SK-N-DZ (cell line): ENCODE measurements around the gene CREB3L2. TPM values are rescaled to one million over a fixed set of nuclear protein-coding genes. Genes with fewer than 3 reads are reported as not detected.
"Not testable (repeated sequence)": the region's sequence is repeated elsewhere in the genome, so short reads cannot be mapped to it uniquely, and the experiment has no call there.

Experiments
- DNase-seq: peaks from one replicate; pipeline ENCODE4 v3.0.0-alpha.2; 2015; ENCODE audit warnings: low spot score
- polyA plus RNA-seq, 2 experiments: library from polyadenylated mRNA; depleted of rRNA; stranded (reverse); fragments of >200 nt; gene quantifications; 2 replicates each; pipeline ENCODE4 v1.2.3, GENCODE V29; 2014

Gene CREB3L2
- polyA plus RNA-seq (2014; cell fraction: cytosol; rRNA removed) = 3.4 and 3.5 TPM in 2 replicates
- 1.2 and 2.0 TPM in 2 replicates for polyA plus RNA-seq (2014; cell fraction: nucleus; rRNA removed)

DNA sequence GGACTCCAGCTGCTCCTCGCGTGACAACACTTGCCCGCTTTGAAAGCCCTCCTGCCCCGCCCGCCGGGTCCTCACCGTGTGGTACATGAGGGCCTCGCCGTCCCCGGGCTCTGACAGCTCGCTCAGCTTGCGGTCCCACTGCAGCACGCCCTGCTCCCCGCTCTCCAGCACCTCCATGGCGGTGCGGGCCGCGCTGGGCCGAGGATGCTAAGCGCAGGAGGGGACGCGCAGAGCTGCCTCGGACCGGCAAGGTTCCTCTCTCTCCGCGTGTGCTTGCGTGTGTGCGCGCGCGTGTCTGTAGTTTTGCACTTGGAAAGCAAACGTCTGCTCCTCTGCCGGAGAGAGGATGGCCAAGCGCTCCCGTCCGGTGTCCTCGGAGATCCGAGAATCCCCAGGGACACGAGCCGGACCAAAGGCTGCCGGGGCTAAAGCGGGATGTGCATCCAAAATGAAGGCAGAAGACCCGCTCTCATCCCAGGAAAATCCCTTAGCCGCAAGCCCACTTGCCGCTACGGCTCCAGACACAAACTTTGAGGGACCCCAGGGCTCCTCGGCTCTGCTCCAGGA, at the start of gene CREB3L2:
Gene CREB3L2 (minus strand): TSS at position 558 of the 567 bp plus-strand sequence. CDS start 381 bp downstream, at position 177.
- DNase-seq = peak; percentile 73

DNA sequence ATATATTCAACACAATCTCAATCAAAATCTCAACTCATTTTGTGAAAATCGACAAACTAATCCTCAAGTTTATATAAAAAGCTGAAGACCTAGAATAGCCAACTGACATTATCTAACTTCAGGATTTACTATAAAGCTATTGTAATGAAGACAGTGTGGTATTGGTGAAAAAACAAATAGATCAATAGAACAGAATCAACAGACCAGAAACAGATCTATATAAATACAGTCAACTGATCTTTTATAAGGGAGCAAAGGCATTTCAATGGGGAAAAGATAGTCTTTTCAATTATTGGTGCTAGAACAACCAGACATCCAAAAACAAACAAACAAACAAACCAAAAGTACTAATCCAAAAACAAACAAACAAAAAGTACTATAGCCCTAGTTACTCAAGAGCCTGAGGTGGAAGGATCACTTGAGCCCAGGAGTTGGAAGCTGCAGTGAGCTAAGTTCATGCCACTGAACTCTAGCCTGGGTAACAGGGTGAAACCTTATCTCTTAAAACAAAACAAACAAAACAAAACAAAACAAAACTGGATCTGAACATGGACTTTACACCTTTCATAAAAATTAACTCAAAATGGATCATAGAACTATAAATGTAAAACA, 47.7 kb upstream of the CREB3L2 start:
- DNase-seq = no peak

GRCh38 chr7:138047907-138048306, 46.0 kb upstream of the CREB3L2 start:
- DNase-seq = no peak

GRCh38 chr7:138044897-138045296, 43.0 kb upstream of the CREB3L2 start:
- DNase-seq = no peak

DNA sequence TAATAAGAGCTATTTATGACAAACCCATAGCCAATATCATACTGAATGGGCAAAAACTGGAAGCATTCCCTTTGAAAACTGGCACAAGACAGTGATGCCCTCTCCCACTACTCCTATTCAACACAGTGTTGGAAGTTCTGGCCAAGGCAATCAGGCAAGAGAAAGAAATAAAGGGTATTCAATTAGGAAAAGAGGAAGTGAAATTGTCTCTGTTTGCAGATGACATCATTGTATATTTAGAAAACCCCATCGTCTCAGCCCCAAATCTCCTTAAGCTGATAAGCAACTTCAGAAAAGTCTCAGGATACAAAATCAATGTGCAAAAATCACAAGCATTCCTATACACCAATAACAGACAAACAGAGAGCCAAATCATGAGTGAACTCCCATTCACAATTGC, 38.2 kb upstream of the CREB3L2 start:
- DNase-seq = not testable (repeated sequence)

GRCh38 chr7:138036135-138036534, 34.2 kb upstream of the CREB3L2 start:
- DNase-seq = no peak

- DNase-seq = no peak
Measured at GRCh38 chr7:138033241-138033640, 31.4 kb upstream of the CREB3L2 start.

- no peak for DNase-seq
Measured at GRCh38 chr7:138032770-138033169, 30.9 kb upstream of the CREB3L2 start.

GRCh38 chr7:138032186-138032585, 30.3 kb upstream of the CREB3L2 start:
- no peak for DNase-seq

DNA sequence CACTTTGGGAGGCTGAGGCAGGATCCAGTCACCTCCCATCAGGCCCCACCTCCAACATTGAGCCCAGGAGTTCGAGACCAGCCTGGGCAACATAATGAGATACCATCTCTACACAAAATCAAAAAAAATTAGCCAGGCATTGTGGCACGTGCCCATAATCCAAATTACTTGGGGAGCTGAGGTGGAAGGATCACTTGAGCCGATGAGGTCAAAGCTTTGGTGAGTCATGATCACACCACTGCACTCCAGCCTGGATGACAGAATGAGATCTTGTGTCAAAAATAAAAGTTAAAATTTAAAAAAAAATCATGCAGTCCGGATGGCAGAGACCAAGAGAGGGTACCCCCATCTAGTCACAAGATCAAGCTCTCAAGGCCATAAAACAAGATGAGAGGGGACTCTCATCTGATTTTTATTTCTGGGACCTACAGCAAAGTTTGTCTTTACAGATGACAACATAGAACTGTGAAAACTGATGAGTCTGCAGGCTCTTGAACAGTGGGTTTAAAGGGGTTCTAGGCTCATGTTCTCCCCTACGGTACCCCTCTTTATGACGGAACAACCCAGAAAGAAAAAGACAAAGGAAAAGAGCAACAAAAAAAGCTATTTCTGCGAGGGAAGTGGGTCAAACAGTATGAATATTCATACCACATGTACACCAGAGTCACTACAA, 28.9 kb upstream of the CREB3L2 start:
- DNase-seq = no peak

DNA sequence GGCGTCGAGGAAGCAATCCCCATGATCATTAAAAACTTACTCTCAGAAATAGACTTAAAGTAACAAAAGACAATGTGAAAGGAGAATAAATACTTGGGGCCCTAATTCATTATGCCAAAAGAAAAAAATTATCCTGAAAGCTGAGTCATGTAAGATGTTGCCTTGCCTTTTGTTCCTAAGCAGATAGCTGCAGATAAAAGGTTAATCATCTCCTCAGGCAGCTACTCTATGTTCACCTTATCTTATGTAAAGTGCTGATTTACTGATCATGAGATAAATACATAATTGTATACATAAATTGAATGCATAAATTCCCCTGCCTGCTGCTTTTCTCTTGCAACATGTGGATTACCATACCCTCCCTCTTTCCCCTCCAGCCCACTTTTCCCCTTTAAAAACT, 28.1 kb upstream of the CREB3L2 start:
- DNase-seq = no peak

- DNase-seq = no peak
Measured at GRCh38 chr7:138029126-138029525, 27.2 kb upstream of the CREB3L2 start.

- no peak for DNase-seq
Measured at GRCh38 chr7:138027100-138027499, 25.2 kb upstream of the CREB3L2 start.

- no peak for DNase-seq
Measured at GRCh38 chr7:138025215-138026186, 23.6 kb upstream of the CREB3L2 start.

DNA sequence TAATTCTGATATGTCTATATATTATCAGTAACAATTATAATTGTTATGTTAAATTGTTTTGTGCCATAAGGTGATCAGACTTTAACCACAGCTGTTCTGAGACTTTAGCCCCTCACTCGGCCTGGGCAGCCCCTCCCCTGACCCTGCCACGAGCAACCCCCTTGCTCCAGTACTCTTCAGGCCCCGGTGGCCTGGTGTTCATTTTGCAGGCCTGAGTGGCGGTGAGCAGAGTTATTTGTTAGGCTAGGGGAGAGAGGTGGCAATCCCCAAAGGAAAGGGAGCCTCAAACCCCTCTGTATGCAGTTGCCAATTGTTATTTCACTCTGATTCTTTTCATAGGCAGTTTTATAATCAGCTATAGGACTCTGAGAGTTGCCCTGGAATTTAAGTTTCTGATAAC, 22.9 kb upstream of the CREB3L2 start:
- DNase-seq = no peak

DNA sequence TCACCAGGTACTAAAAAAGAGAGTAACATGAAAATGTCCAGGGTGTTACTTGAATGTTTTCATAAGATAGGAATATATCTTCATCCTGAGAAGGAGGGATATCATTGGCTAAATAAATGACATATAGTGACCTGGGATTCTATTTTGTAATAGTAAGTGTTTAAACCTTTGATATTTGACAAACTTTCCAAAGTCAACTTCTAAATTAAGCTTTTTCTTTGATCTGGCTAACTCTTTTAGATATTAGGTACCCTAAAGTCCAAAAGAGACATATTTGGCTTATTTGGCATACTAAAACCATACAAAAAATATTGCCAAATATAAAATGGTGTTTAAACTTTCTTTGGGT, 22.4 kb upstream of the CREB3L2 start:
- DNase-seq = no peak

DNA sequence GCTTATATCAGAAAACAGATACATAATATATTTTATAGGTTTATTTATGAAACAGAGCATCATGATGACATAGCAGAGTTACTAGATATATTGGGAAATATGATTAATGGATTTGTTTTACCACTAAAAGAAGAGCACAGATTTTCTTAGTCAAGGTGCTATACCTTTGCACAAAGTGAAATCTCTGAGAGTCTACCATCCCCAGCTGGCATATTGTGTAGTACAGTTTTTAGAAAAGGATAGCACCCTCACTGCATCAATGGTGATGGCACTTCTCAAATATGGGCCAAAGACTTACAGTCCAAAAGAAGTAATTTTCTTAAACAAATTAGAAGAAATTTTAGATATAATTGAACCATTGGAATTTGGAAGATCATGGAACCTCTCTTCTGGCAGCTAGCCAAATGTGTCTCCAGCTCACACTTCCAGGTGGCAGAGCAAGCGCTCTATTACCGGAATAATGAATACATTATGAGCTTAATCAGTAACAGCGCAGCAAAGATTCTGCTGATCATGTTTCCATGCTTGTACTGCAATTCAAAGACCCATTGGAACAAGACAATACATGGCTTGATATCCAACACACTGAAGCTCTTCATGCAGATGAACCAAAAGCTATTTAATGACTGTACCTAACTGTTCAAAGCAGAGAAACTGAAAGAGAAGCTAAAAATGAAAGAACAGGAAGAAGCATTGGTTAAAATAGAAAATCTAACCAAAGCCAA, 21.9 kb upstream of the CREB3L2 start:
- DNase-seq = no peak

- DNase-seq = no peak
Measured at GRCh38 chr7:138021889-138022288, 20.0 kb upstream of the CREB3L2 start.

GRCh38 chr7:138017992-138018391, 16.1 kb upstream of the CREB3L2 start:
- no peak for DNase-seq

- DNase-seq = no peak
Measured at GRCh38 chr7:138015096-138015495, 13.2 kb upstream of the CREB3L2 start.

DNA sequence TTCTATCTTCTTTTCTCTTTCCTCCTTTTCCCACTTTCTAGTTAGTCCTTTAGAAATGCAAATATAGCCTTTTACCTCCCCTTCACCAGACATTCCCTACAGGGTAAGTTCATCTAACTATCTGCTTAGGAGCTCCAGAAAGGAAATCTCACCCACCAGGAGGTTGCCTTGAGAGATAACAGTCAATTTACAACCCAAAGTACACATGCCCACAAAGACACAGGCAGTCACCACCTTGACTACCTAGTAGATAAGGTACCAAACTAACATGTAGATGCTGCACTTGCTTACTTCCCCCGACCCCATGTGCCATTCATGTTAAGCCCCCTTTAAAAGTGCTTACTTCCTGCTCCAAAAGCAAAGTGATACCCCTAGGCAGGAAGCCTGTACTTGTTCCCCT, 12.8 kb upstream of the CREB3L2 start:
- DNase-seq = no peak
